ENCODE data around the gene HNRNPH3. TPM values are rescaled to one million over a fixed set of nuclear protein-coding genes. Genes with fewer than 3 reads are reported as not detected.

The HNRNPH3 gene
- total and polyA plus RNA-seq, 2 experiments from 2014 or later, result 87.2 to 367 TPM

Other genes starting within 250 kb of the HNRNPH3 start
- not detected in 2 replicates for gene MYPN, start 222.6 kb upstream of the HNRNPH3 start, total RNA-seq (2014; rRNA removed; shearing (Covaris generic))
- not detected in 2 replicates for gene MYPN, start 222.6 kb upstream of the HNRNPH3 start, polyA plus RNA-seq (2016; fragmentation: Nextera tagmentation; extraction: Ambion mirVana)
- 1.2 and 1.8 TPM in 2 replicates for gene ATOH7, start 100.0 kb upstream of the HNRNPH3 start, total RNA-seq (2014; rRNA removed; shearing (Covaris generic))
- 0.23 TPM in 1 of 2 replicates, not detected in the other for gene ATOH7, start 100.0 kb upstream of the HNRNPH3 start, polyA plus RNA-seq (2016; fragmentation: Nextera tagmentation; extraction: Ambion mirVana)
- 0.90 and 1.2 TPM in 2 replicates for gene PBLD, start 864 bp downstream of the HNRNPH3 start, total RNA-seq (2014; rRNA removed; shearing (Covaris generic))
- gene PBLD, start 864 bp downstream of the HNRNPH3 start, polyA plus RNA-seq (2016; fragmentation: Nextera tagmentation; extraction: Ambion mirVana), result 1.1 and 1.5 TPM in 2 replicates
- gene RUFY2, start 75.2 kb downstream of the HNRNPH3 start, total RNA-seq (2014; rRNA removed; shearing (Covaris generic)), result 9.3 and 10.3 TPM in 2 replicates
- 15.6 and 17.3 TPM in 2 replicates for gene RUFY2, start 75.2 kb downstream of the HNRNPH3 start, polyA plus RNA-seq (2016; fragmentation: Nextera tagmentation; extraction: Ambion mirVana)
- 46.9 and 49.3 TPM in 2 replicates for gene DNA2, start 139.9 kb downstream of the HNRNPH3 start, total RNA-seq (2014; rRNA removed; shearing (Covaris generic))
- 19.7 and 25.6 TPM in 2 replicates for gene DNA2, start 139.9 kb downstream of the HNRNPH3 start, polyA plus RNA-seq (2016; fragmentation: Nextera tagmentation; extraction: Ambion mirVana)
- 11.1 and 12.0 TPM in 2 replicates for gene SLC25A16, start 195.5 kb downstream of the HNRNPH3 start, total RNA-seq (2014; rRNA removed; shearing (Covaris generic))
- gene SLC25A16, start 195.5 kb downstream of the HNRNPH3 start, polyA plus RNA-seq (2016; fragmentation: Nextera tagmentation; extraction: Ambion mirVana), result 7.1 and 7.2 TPM in 2 replicates
- 82.5 and 90.5 TPM in 2 replicates for gene TET1, start 228.3 kb downstream of the HNRNPH3 start, total RNA-seq (2014; rRNA removed; shearing (Covaris generic))
- 32.5 and 37.2 TPM in 2 replicates for gene TET1, start 228.3 kb downstream of the HNRNPH3 start, polyA plus RNA-seq (2016; fragmentation: Nextera tagmentation; extraction: Ambion mirVana)

Data from GM23338 (cell line).